H1 (cell line): ENCODE data around the gene TMEM258. TPM values are rescaled to one million over a fixed set of nuclear protein-coding genes. Genes with fewer than 3 reads are reported as not detected.

Experiments used
- CTCF ChIA-PET: fragments of 300-600 bp; sonication (Branson Sonifier 250); formaldehyde crosslinking; loops from one replicate; lab custom pipeline; 2021; ENCODE audit not compliant: partially characterized antibody; lab: Charles Lee
- POLR2A ChIA-PET: fragments of 300-600 bp; sonication (Branson Sonifier 250); formaldehyde crosslinking; loops from one replicate; lab custom pipeline; 2021; ENCODE audit warnings: inconsistent platforms; ENCODE audit not compliant: partially characterized antibody; lab: Charles Lee
- DNase-seq, 2 experiments: peaks; one replicate each; pipeline versions ENCODE4 v3.0.0 to v3.0.0-alpha.2; 2010 to 2022; ENCODE audit warnings: low spot score in 2 of 2, low read depth in 1 of 2, mixed read lengths in 1 of 2
- FAIRE-seq: peaks from 2 replicates; lab custom pipeline; 2011; peaks lifted over from hg19 to GRCh38; lab: Jason Lieb, UNC
- H2AFZ ChIP-seq: 2 replicates; pipeline ENCODE4 v1.8.1; 2012; ENCODE audit warnings: low read length, inconsistent platforms
- H2AK5ac ChIP-seq: 2 replicates; pipeline ENCODE4 v1.6.1; 2013; ENCODE audit warnings: low read depth, low read length
- H2BK120ac ChIP-seq: replicated peaks from 2 replicates; pipeline ENCODE3; 2013; ENCODE audit warnings: low read depth, low read length, inconsistent platforms
- H2BK12ac ChIP-seq: 2 replicates; pipeline ENCODE4 v1.6.1; 2013; ENCODE audit warnings: low read depth, low read length
- H2BK15ac ChIP-seq: 2 replicates; pipeline ENCODE4 v1.6.1; 2013; ENCODE audit warnings: low read length
- H2BK20ac ChIP-seq: 2 replicates; pipeline ENCODE4 v1.6.1; 2013; ENCODE audit warnings: low read length
- H2BK5ac ChIP-seq: 2 replicates; pipeline ENCODE4 v1.6.1; 2013; ENCODE audit warnings: low read depth, low read length
- H3K14ac ChIP-seq: 2 replicates; pipeline ENCODE4 v1.6.1; 2013; ENCODE audit warnings: inconsistent platforms; ENCODE audit not compliant: insufficient read length
- H3K18ac ChIP-seq: 2 replicates; pipeline ENCODE4 v1.6.1; 2013; ENCODE audit warnings: low read length; ENCODE audit errors: extremely low read depth
- H3K23ac ChIP-seq: 2 replicates; pipeline ENCODE4 v1.6.1; 2013; ENCODE audit warnings: inconsistent platforms; ENCODE audit not compliant: insufficient read length
- H3K23me2 ChIP-seq: 2 replicates; pipeline ENCODE4 v1.6.1; 2013; ENCODE audit warnings: low read depth, low read length
- H3K27ac ChIP-seq: 2 replicates; pipeline ENCODE4 v1.6.1; 2011; ENCODE audit warnings: low read depth, low read length, inconsistent platforms
- H3K27me3 ChIP-seq, 4 experiments: replicated peaks in 1 of 4; 1 replicate in 1 of 4; 2 replicates in 3 of 4; pipeline versions ENCODE4 v1.6.1 to v1.8.1; 2011 to 2013; ENCODE audit warnings: low read length in 3 of 4, mild to moderate bottlenecking in 3 of 4, inconsistent platforms in 2 of 4, mixed read lengths in 2 of 4, moderate library complexity in 1 of 4; ENCODE audit not compliant: control insufficient read depth in 3 of 4, insufficient read depth in 3 of 4; ENCODE audit errors: extremely low read depth in 1 of 4
- H3K36me3 ChIP-seq, 4 experiments: 2 replicates each; pipeline versions ENCODE4 v1.6.1 to v1.8.1; 2011 to 2013; ENCODE audit warnings: mild to moderate bottlenecking in 4 of 4, low read length in 3 of 4, moderate library complexity in 2 of 4, control low read depth in 1 of 4, inconsistent platforms in 1 of 4; ENCODE audit not compliant: insufficient read depth in 4 of 4, control insufficient read depth in 2 of 4
- H3K4ac ChIP-seq: replicated peaks from 2 replicates; pipeline ENCODE3; 2013; ENCODE audit warnings: low read length, low read depth, mixed read lengths, inconsistent platforms; ENCODE audit not compliant: insufficient read length
- H3K4me1 ChIP-seq, 4 experiments: replicated peaks in 1 of 4; 1 replicate in 1 of 4; 2 replicates in 3 of 4; pipeline versions ENCODE4 v1.6.1 to v1.8.1; 2011 to 2013; ENCODE audit warnings: low read length in 3 of 4, inconsistent platforms in 2 of 4, mixed read lengths in 1 of 4; ENCODE audit not compliant: insufficient read depth in 4 of 4, control insufficient read depth in 3 of 4
- H3K4me2 ChIP-seq, 2 experiments: 2 replicates each; pipeline versions ENCODE4 v1.6.1 to v1.8.1; 2011 to 2013; ENCODE audit warnings: low read depth in 2 of 2, low read length in 2 of 2, control low read depth in 1 of 2, inconsistent platforms in 1 of 2, mild to moderate bottlenecking in 1 of 2; ENCODE audit not compliant: insufficient read depth in 1 of 2
- H3K4me3 ChIP-seq, 4 experiments: fragments of 200-600, 300-600 bp in 1 of 4; sonication (generic), shearing (Covaris generic), sonication (Bioruptor Twin) in 1 of 4; 2 replicates each; pipeline versions ENCODE4 v1.5.1 to v1.8.1; 2011 to 2016; ENCODE audit warnings: low read length in 4 of 4, low read depth in 3 of 4, control low read depth in 2 of 4, inconsistent platforms in 2 of 4, mild to moderate bottlenecking in 2 of 4, mixed read lengths in 1 of 4, moderate library complexity in 1 of 4; ENCODE audit not compliant: insufficient read depth in 2 of 4; ENCODE audit errors: extremely low read depth in 1 of 4
- H3K56ac ChIP-seq: replicated peaks from 2 replicates; pipeline ENCODE3; 2013; ENCODE audit warnings: low read depth, mild to moderate bottlenecking, mixed read lengths, low read length, inconsistent platforms; ENCODE audit not compliant: insufficient read length
- H3K79me1 ChIP-seq: 2 replicates; pipeline ENCODE4 v1.6.1; 2013; ENCODE audit warnings: low read depth, low read length, control low read depth
- H3K79me2 ChIP-seq, 2 experiments: 2 replicates each; pipeline versions ENCODE4 v1.6.1 to v1.8.1; 2012 to 2013; ENCODE audit warnings: low read length in 2 of 2, mild to moderate bottlenecking in 2 of 2, inconsistent platforms in 1 of 2; ENCODE audit not compliant: insufficient read depth in 2 of 2, control insufficient read depth in 1 of 2
- H3K9ac ChIP-seq, 4 experiments: replicated peaks in 1 of 4; 1 replicate in 1 of 4; 2 replicates in 3 of 4; pipeline versions ENCODE4 v1.6.1 to v1.8.1; 2011 to 2013; ENCODE audit warnings: low read depth in 3 of 4, low read length in 3 of 4, control low read depth in 2 of 4, mild to moderate bottlenecking in 2 of 4, moderate library complexity in 2 of 4, inconsistent platforms in 1 of 4; ENCODE audit errors: extremely low read depth in 1 of 4
- H3K9me3 ChIP-seq, 2 experiments: 2 replicates each; pipeline versions ENCODE4 v1.6.1 to v1.8.1; 2012 to 2013; ENCODE audit warnings: mild to moderate bottlenecking in 2 of 2, moderate library complexity in 2 of 2, control low read depth in 1 of 2, inconsistent platforms in 1 of 2, low read depth in 1 of 2, low read length in 1 of 2, mixed read lengths in 1 of 2; ENCODE audit not compliant: insufficient read depth in 2 of 2
- H4K20me1 ChIP-seq, 2 experiments: replicated peaks in 1 of 2; 2 replicates each; pipeline versions ENCODE3 to v1.8.1; 2011 to 2013; ENCODE audit warnings: inconsistent platforms in 2 of 2, low read length in 2 of 2, mild to moderate bottlenecking in 1 of 2; ENCODE audit not compliant: insufficient read depth in 2 of 2, control insufficient read depth in 1 of 2
- H4K5ac ChIP-seq: 2 replicates; pipeline ENCODE4 v1.6.1; 2013; ENCODE audit warnings: low read length, low read depth, mixed read lengths, inconsistent platforms; ENCODE audit not compliant: insufficient read length
- H4K8ac ChIP-seq: 2 replicates; pipeline ENCODE4 v1.8.0; 2013; ENCODE audit warnings: mild to moderate bottlenecking, moderate library complexity, low read length, inconsistent platforms; ENCODE audit not compliant: insufficient read depth; ENCODE audit errors: extremely low read depth
- H4K91ac ChIP-seq: replicated peaks from 2 replicates; pipeline ENCODE3; 2013; ENCODE audit warnings: low read length, mixed read lengths, inconsistent platforms; ENCODE audit not compliant: insufficient read length
- ASH2L ChIP-seq: fragments of 200-600, 300-600 bp; sonication (generic); IDR thresholded peaks from one replicate; pipeline ENCODE4 v1.7.1; 2017; ENCODE audit warnings: low read length
- BACH1 ChIP-seq: IDR thresholded peaks from 2 replicates; pipeline ENCODE4 v1.6.1; 2012; ENCODE audit warnings: low read length, improper control_type of control experiment
- CHD1 ChIP-seq: IDR thresholded peaks from 2 replicates; pipeline ENCODE4 v1.6.1; 2012; ENCODE audit warnings: low read depth, low read length, improper control_type of control experiment
- CHD2 ChIP-seq: IDR thresholded peaks from 2 replicates; pipeline ENCODE4 v1.6.1; 2012; ENCODE audit warnings: low read length, improper control_type of control experiment
- CREB1 ChIP-seq: IDR thresholded peaks from 2 replicates; pipeline ENCODE4 v1.6.1; 2012; ENCODE audit warnings: inconsistent platforms
- CTBP2 ChIP-seq: IDR thresholded peaks from 2 replicates; pipeline ENCODE4 v1.7.0; 2011; ENCODE audit warnings: borderline replicate concordance, mild to moderate bottlenecking, moderate library complexity, mixed read lengths, low read length; ENCODE audit not compliant: insufficient read depth, insufficient read length
- NRF1 ChIP-seq: IDR thresholded peaks from 2 replicates; pipeline ENCODE4 v1.6.1; 2011; ENCODE audit warnings: mild to moderate bottlenecking, low read depth, low read length, improper control_type of control experiment
- RAD21 ChIP-seq, 2 experiments: IDR thresholded peaks in 1 of 2; conservative IDR thresholded peaks in 1 of 2; 2 replicates each; pipeline ENCODE4 v1.6.1; 2011; ENCODE audit warnings: low read depth in 2 of 2, low read length in 2 of 2, improper control_type of control experiment in 1 of 2, inconsistent platforms in 1 of 2, mild to moderate bottlenecking in 1 of 2, moderate library complexity in 1 of 2
- ZNF274 ChIP-seq: IDR thresholded peaks from 2 replicates; pipeline ENCODE4 v1.7.0; 2012; ENCODE audit warnings: low read length, borderline replicate concordance; ENCODE audit errors: extremely low read depth
- WGBS, 2 experiments: shearing (Covaris generic) in 1 of 2; methylation state at CpG; one replicate each; pipeline versions ENCODE4 v1.1.6 to v1.1.7; 2013 to 2015; ENCODE audit warnings: low lambda C conversion rate in 2 of 2, mixed read lengths in 2 of 2, inconsistent platforms in 1 of 2, low coverage in 1 of 2, missing lambda C conversion rate in 1 of 2; ENCODE audit not compliant: insufficient replicate concordance in 2 of 2, insufficient coverage in 1 of 2, insufficient read length in 1 of 2; ENCODE audit errors: extremely low coverage in 1 of 2, missing lambda C conversion rate in 1 of 2; 5-methylcytosine and 5-hydroxymethylcytosine counted together
- polyA plus RNA-seq, 7 experiments: library from polyadenylated mRNA; depleted of rRNA in 3 of 7; stranded (reverse) in 5 of 7; unstranded in 2 of 7; fragments of >200 nt in 5 of 7; fragments of 200-250 nt in 2 of 7; gene quantifications; 1 replicate in 5 of 7; 2 replicates in 1 of 7; 4 replicates in 1 of 7; pipeline versions ENCODE4 v1.2.1 to v1.2.3, GENCODE V29; 2011 to 2013; ENCODE audit warnings: missing spikeins in 2 of 7, mixed read lengths in 2 of 7
- total RNA-seq: library from RNA; stranded (reverse); fragmentation: NEBNext Ultra II Directional; extraction: Animal tissue kit (Norgen Biotek cat#: 25700); gene quantifications from 2 replicates; pipeline ENCODE4 v1.2.1, GENCODE V29; 2021
- TF ChIP-seq, protein P1 (sequence below): IDR thresholded peaks from 2 replicates; pipeline ENCODE4 v1.6.1; 2011; ENCODE audit warnings: low read length, improper control_type of control experiment

The TMEM258 gene
- total and polyA plus RNA-seq, 2 of the 8 experiments (the other 6 are each of a cell fraction or from before 2014, with no cell fraction given): 186 to 759 TPM

GRCh38 chr11:61771195-61771894 lies 21.1 kb downstream of the TMEM258 start:
- no peak overlapping the region for H3K23ac ChIP-seq
- no peak overlapping the region for H2BK120ac ChIP-seq
- H2BK20ac ChIP-seq: no peak overlapping the region
- H2BK12ac ChIP-seq: peak overlapping the region; percentile 98; the same call in 1 of the 2 replicates
- no peak overlapping the region for H2BK15ac ChIP-seq
- no peaks in the 10 kb centered on the region for H3K23me2 ChIP-seq
- H3K9ac ChIP-seq: no peak overlapping the region
- peak overlapping the region; percentile 72; the same call in 1 of the 2 replicates for H4K8ac ChIP-seq
- DNase-seq: no peak
- H4K20me1 ChIP-seq: no peaks in the 10 kb centered on the region
- FAIRE-seq: no peak
- H4K5ac ChIP-seq: no peak overlapping the region
- TF ChIP-seq CHD2 (no peak), RAD21 (IDR thresholded peaks at IDR 0.05 in 1 of 2, conservative IDR thresholded peaks at IDR 0.05 in 1 of 2; ENCODE audit: low read depth in 2 of 2, low read length in 2 of 2) (no peak), CTBP2 (no peak), ZNF274 (no peak), NRF1 (no peak), ASH2L (no peak), BACH1 (no peak), CREB1 (no peak), CHD1 (no peak)
- TF ChIP-seq, protein P1, sequence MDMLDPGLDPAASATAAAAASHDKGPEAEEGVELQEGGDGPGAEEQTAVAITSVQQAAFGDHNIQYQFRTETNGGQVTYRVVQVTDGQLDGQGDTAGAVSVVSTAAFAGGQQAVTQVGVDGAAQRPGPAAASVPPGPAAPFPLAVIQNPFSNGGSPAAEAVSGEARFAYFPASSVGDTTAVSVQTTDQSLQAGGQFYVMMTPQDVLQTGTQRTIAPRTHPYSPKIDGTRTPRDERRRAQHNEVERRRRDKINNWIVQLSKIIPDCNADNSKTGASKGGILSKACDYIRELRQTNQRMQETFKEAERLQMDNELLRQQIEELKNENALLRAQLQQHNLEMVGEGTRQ: no peak
- H3K4me2 ChIP-seq: no peak overlapping the region
- H4K91ac ChIP-seq: peak overlapping the region; percentile 91
- no peaks in the 10 kb centered on the region for H3K79me2 ChIP-seq
- H3K27me3 ChIP-seq: no peaks in the 10 kb centered on the region
- H3K14ac ChIP-seq: no peak overlapping the region
- H3K27ac ChIP-seq: no peak overlapping the region
- POLR2A ChIA-PET: interaction anchor here (1.2 to 4.0 kb wide), 4 partner anchors 17 to 27 kb away, joined by 3 to 16 read pairs (median 8); partner anchors contain the start of genes FEN1 and TMEM258
- no peaks in the 10 kb centered on the region for H3K79me1 ChIP-seq
- peaks cover 0 to 19% (median 11%) of the 10 kb centered on the region in 4 experiments; a peak in 5 of 7 replicates for H3K4me1 ChIP-seq
- no peak overlapping the region for H3K4me3 ChIP-seq
- CTCF ChIA-PET: interaction anchor here (1.1 to 4.9 kb wide), 8 partner anchors 9 to 33 kb away, joined by 3 to 52 read pairs (median 6); no protein-coding TSS in a partner anchor
- no peak overlapping the region for H3K56ac ChIP-seq
- no peak overlapping the region for H2BK5ac ChIP-seq
- H3K9me3 ChIP-seq: no peaks in the 10 kb centered on the region
- no peaks in the 10 kb centered on the region for H3K36me3 ChIP-seq
- WGBS, 2 experiments: 90% methylated on average over 12 of the region's 15 CpGs; no CpG with 5 or more reads in 1 of the 2 experiments
- H3K4ac ChIP-seq: no peak overlapping the region
- H3K18ac ChIP-seq: no peak overlapping the region
- no peak overlapping the region for H2AFZ ChIP-seq
- peak overlapping the region; percentile 82; the same call in 1 of the 2 replicates for H2AK5ac ChIP-seq
